K562 (cell line): ENCODE measurements around the gene ADAMTSL3. TPM values are rescaled to one million over a fixed set of nuclear protein-coding genes. Genes with fewer than 3 reads are reported as not detected.

ENCODE experiments used
- ATAC-seq: fragments of 200-7000 bp; cut with Tn5 transposase; 3 replicates; pipeline ENCODE4 v1.9.1; 2020; ENCODE audit warnings: moderate library complexity
- BruUV-seq: library from RNA; stranded (reverse); fragments of 400-500 nt; replicated peaks from 2 replicates; lab custom pipeline; 2021; lab: Mats Ljungman, UMichigan
- CTCF ChIA-PET: fragments of 300-600 bp; formaldehyde crosslinking; extraction: SDS; loops from one replicate; lab custom pipeline; 2021; ENCODE audit warnings: low intra/inter-chr PET ratio; lab: Yijun Ruan, JAX
- POLR2A ChIA-PET: fragments of 300-600, 350-650 bp; sonication (Branson Sonifier 250); formaldehyde crosslinking; extraction: SDS; loops from one replicate; lab custom pipeline; 2021; ENCODE audit warnings: antibody characterized with exemption, inconsistent platforms; lab: Yijun Ruan, JAX
- DNase-seq, 4 experiments: peaks; one replicate each; pipeline versions ENCODE4 v3.0.0 to v3.0.0-alpha.2; 2011 to 2018; ENCODE audit warnings: low spot score in 3 of 4, mixed read lengths in 3 of 4; ENCODE audit errors: extremely low read depth in 1 of 4
- FAIRE-seq: peaks from 2 replicates; lab custom pipeline; 2011; peaks lifted over from hg19 to GRCh38; lab: Jason Lieb, UNC
- H2AFZ ChIP-seq: 2 replicates; pipeline ENCODE4 v1.6.0; 2011; ENCODE audit warnings: low read depth, low read length, control low read depth, inconsistent platforms
- H3K27ac ChIP-seq: fragments of 200-600 bp; 3 replicates; pipeline ENCODE4 v1.8.0; 2011; ENCODE audit warnings: low read depth, mild to moderate bottlenecking, control low read depth, inconsistent platforms, low read length, moderate library complexity, mixed read lengths; ENCODE audit errors: extremely low read depth
- H3K27me3 ChIP-seq, 2 experiments: fragments of 300-600 bp in 1 of 2; 2 replicates in 1 of 2; 3 replicates in 1 of 2; pipeline versions ENCODE4 v1.6.0 to v1.8.0; 2011; ENCODE audit warnings: inconsistent platforms in 2 of 2, low read length in 2 of 2, mild to moderate bottlenecking in 1 of 2, mixed read lengths in 1 of 2, moderate library complexity in 1 of 2; ENCODE audit not compliant: control insufficient read depth in 2 of 2, insufficient read depth in 2 of 2
- H3K36me3 ChIP-seq: fragments of 300-600 bp; 3 replicates; pipeline ENCODE4 v1.8.0; 2011; ENCODE audit warnings: mild to moderate bottlenecking, low read length, inconsistent platforms; ENCODE audit not compliant: control insufficient read depth, insufficient read depth
- H3K4me1 ChIP-seq, 2 experiments: fragments of 200-600 bp in 1 of 2; replicated peaks in 1 of 2; 2 replicates in 1 of 2; 3 replicates in 1 of 2; pipeline versions ENCODE4 v1.5.1 to v1.8.0; 2011; ENCODE audit warnings: inconsistent platforms in 2 of 2, low read length in 2 of 2, mild to moderate bottlenecking in 1 of 2, mixed read lengths in 1 of 2, moderate library complexity in 1 of 2; ENCODE audit not compliant: control insufficient read depth in 2 of 2, insufficient read depth in 2 of 2
- H3K4me2 ChIP-seq: 2 replicates; pipeline ENCODE4 v1.6.1; 2011; ENCODE audit warnings: low read length, control low read depth, inconsistent platforms, mixed read lengths; ENCODE audit not compliant: insufficient read depth
- H3K4me3 ChIP-seq: fragments of 200-600 bp; sonication (generic), shearing (Covaris generic); 2 replicates; pipeline ENCODE4 v1.5.1; 2016; ENCODE audit warnings: control low read depth, inconsistent platforms
- H3K79me2 ChIP-seq: fragments of 200-600 bp; 3 replicates; pipeline ENCODE4 v1.8.0; 2011; ENCODE audit warnings: low read length, inconsistent platforms; ENCODE audit not compliant: control insufficient read depth, insufficient read depth
- H3K9ac ChIP-seq, 2 experiments: 2 replicates each; pipeline versions ENCODE4 v1.6.0 to v1.6.1; 2011; ENCODE audit warnings: low read depth in 2 of 2, low read length in 2 of 2, control low read depth in 1 of 2, inconsistent platforms in 1 of 2, mild to moderate bottlenecking in 1 of 2, mixed read lengths in 1 of 2; ENCODE audit not compliant: insufficient read depth in 1 of 2
- H3K9me1 ChIP-seq: one replicate; pipeline ENCODE4 v1.6.0; 2011; ENCODE audit warnings: inconsistent platforms, mild to moderate bottlenecking, low read length, moderate library complexity; ENCODE audit not compliant: control insufficient read depth, insufficient read depth
- H3K9me3 ChIP-seq: replicated peaks from 2 replicates; pipeline ENCODE4 v1.5.1; 2011; ENCODE audit warnings: low read depth, low read length, inconsistent platforms; ENCODE audit not compliant: control insufficient read depth, insufficient read depth
- H4K20me1 ChIP-seq: replicated peaks from 2 replicates; pipeline ENCODE4 v1.6.1; 2011; ENCODE audit warnings: low read length, inconsistent platforms, mixed read lengths; ENCODE audit not compliant: control insufficient read depth, insufficient read depth
- KLF16 ChIP-seq: IDR thresholded peaks from 2 replicates; pipeline ENCODE4 v1.6.1; 2016; ENCODE audit warnings: antibody characterized with exemption
- MECOM ChIP-seq: fragments of 250-450 bp; sonication (Bioruptor Pico); IDR thresholded peaks from 2 replicates; pipeline ENCODE4 v1.8.0; 2022; ENCODE audit warnings: inconsistent platforms
- MEIS2 ChIP-seq: fragments of 450-650 bp; IDR thresholded peaks from 2 replicates; pipeline ENCODE4 v1.6.1; 2014; ENCODE audit warnings: mild to moderate bottlenecking; ENCODE audit not compliant: partially characterized antibody
- POLR3G ChIP-seq: IDR thresholded peaks from 2 replicates; pipeline ENCODE4 v1.6.1; 2011; ENCODE audit not compliant: insufficient read length, insufficient replicate concordance; ENCODE audit errors: extremely low read depth
- RAD21 ChIP-seq, 2 experiments: fragments of 250-450 bp in 1 of 2; fragments of 450-650 bp in 1 of 2; sonication (Bioruptor Pico) in 1 of 2; formaldehyde crosslinking in 1 of 2; IDR thresholded peaks in 1 of 2; conservative IDR thresholded peaks in 1 of 2; 2 replicates each; pipeline versions ENCODE4 v1.4.0 to v1.8.0; 2020 to 2022; ENCODE audit warnings: mild to moderate bottlenecking in 2 of 2, moderate library complexity in 1 of 2
- RBM15 ChIP-seq: fragments of 200-400 bp; formaldehyde crosslinking; IDR thresholded peaks from 2 replicates; pipeline ENCODE4 v1.6.1; 2018; ENCODE audit warnings: mild to moderate bottlenecking, low read length, moderate library complexity; ENCODE audit not compliant: insufficient read depth
- RNF2 ChIP-seq: sonication (generic); IDR thresholded peaks from 2 replicates; pipeline ENCODE4 v1.6.1; 2016
- SMAD2 ChIP-seq: fragments of 150-350 bp; IDR thresholded peaks from 2 replicates; pipeline ENCODE4 v1.6.1; 2014; ENCODE audit warnings: low read depth, mild to moderate bottlenecking, low read length
- SMC3 ChIP-seq: conservative IDR thresholded peaks from 2 replicates; pipeline ENCODE4 v1.6.1; 2011; ENCODE audit warnings: low read depth, low read length, improper control_type of control experiment; ENCODE audit not compliant: insufficient read depth
- SREBF1 ChIP-seq: fragments of 150-350 bp; IDR thresholded peaks from 2 replicates; pipeline ENCODE4 v1.6.1; 2014; ENCODE audit warnings: antibody characterized with exemption, low read depth, low read length, borderline replicate concordance
- ZNF766 ChIP-seq: fragments of 200-800 bp; sonication (Bioruptor generic); conservative IDR thresholded peaks from 2 replicates; pipeline ENCODE4 v1.6.1; 2016; ENCODE audit warnings: missing genetic modification characterization, missing compliant biosample characterization
- ZNF77 ChIP-seq: fragments of 250-450 bp; sonication (Bioruptor Pico); IDR thresholded peaks from 2 replicates; pipeline ENCODE4 v1.5.0; 2020
- WGBS: fragments of 100-300 bp; shearing (Covaris generic); methylation state at CpG from one replicate; pipeline ENCODE4 v1.1.6; 2016; ENCODE audit warnings: low coverage, mixed read lengths; ENCODE audit not compliant: insufficient coverage; ENCODE audit errors: missing lambda C conversion rate; 5-methylcytosine and 5-hydroxymethylcytosine counted together
- in situ Hi-C: fragments of 300-500 bp; cut with MboI; formaldehyde crosslinking; loops from 4 replicates; pipeline ENCODE4 v1.15.0; 2018; ENCODE audit warnings: inconsistent platforms, mixed read lengths
- intact Hi-C: fragments of 100-400 bp; cut with micrococcal nuclease; formaldehyde crosslinking; loops from 2 replicates; pipeline ENCODE4 v1.14.2; 2022
- polyA plus RNA-seq, 8 experiments: library from polyadenylated mRNA; depleted of rRNA in 4 of 8; stranded (reverse) in 5 of 8; unstranded in 3 of 8; fragments of >200 nt; fragmentation: Nextera tagmentation in 2 of 8; fragmentation: Illumina TruSeq in 1 of 8; extraction: Ambion mirVana in 2 of 8; extraction: Trizol in 1 of 8; gene quantifications; 2 replicates each; pipeline versions ENCODE4 v1.2.1 to v1.2.3, GENCODE V29; 2011 to 2014; ENCODE audit warnings: inconsistent platforms in 1 of 8, missing spikeins in 1 of 8
- total RNA-seq, 7 experiments: library from RNA; depleted of rRNA in 6 of 7; stranded (reverse); fragments of >200 nt in 6 of 7; fragmentation: Illumina TruSeq in 2 of 7; extraction: Trizol in 2 of 7; gene quantifications; 2 replicates each; pipeline versions ENCODE4 v1.2.1 to v1.2.3, GENCODE V29; 2011 to 2021; ENCODE audit warnings: low replicate concordance in 1 of 7
- TF ChIP-seq, protein P1 (sequence below): fragments of 450-650 bp; formaldehyde crosslinking; IDR thresholded peaks from 2 replicates; pipeline ENCODE4 v1.4.0; 2022; ENCODE audit warnings: missing genetic modification characterization
- TF ChIP-seq, protein P2 (sequence below), 3 experiments: IDR thresholded peaks in 2 of 3; conservative IDR thresholded peaks in 1 of 3; 2 replicates each; pipeline ENCODE4 v1.5.1; 2011 to 2012; ENCODE audit warnings: low read length in 3 of 3, mild to moderate bottlenecking in 3 of 3, control low read depth in 2 of 3, improper control_type of control experiment in 1 of 3, inconsistent platforms in 1 of 3, low read depth in 1 of 3, mixed read lengths in 1 of 3, moderate library complexity in 1 of 3; ENCODE audit not compliant: insufficient read depth in 2 of 3
- TF ChIP-seq, protein P3 (sequence below): IDR thresholded peaks from 2 replicates; pipeline ENCODE4 v1.6.1; 2011; ENCODE audit warnings: borderline replicate concordance, low read depth, mild to moderate bottlenecking, moderate library complexity, low read length; ENCODE audit not compliant: insufficient read depth, poor library complexity, severe bottlenecking

Gene ADAMTSL3
- total and polyA plus RNA-seq, 9 of the 15 experiments (the other 6 are each of a cell fraction or from before 2014, with no cell fraction given), result 0.01 to 0.18 (median 0.07) TPM; not detected in 3

DNA sequence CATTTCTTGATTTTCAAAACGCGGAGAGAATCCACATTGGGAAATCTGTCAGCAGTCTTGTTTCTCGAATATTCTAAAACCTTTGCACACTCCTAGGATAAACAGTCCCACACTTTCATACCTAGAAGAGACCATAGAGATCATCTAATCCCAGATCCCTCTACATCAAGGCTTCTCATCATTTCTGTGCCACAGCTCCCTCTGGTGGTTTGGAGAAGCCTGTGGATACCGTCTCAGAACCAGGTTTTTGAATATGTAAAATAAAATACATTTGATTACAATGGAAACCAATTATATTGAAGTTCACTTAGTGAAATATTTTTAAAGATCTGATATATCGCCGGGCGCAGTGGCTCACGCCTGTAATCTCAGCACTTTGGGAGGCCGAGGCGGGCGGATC is 369.7 kb downstream of the ADAMTSL3 start:
- FAIRE-seq (peak; percentile 69), DNase-seq (peak; percentile 48 to 62 (median 60)), ATAC-seq (peak; percentile 87)
- H3K4me1 ChIP-seq, result no peaks in the 10 kb centered on the region
- no peak overlapping the region for H3K4me2 ChIP-seq
- H2AFZ ChIP-seq, result no peak overlapping the region
- 15% methylated on average over 11 of the region's 11 CpGs for WGBS
- POLR2A ChIA-PET, result no interaction called here
- H3K4me3 ChIP-seq, result no peak overlapping the region
- in situ Hi-C loops (loop anchor here (10.0 kb wide), 1 partner anchor 589 kb away; no protein-coding TSS in a partner anchor), intact Hi-C loops (loop anchor here (10.0 kb wide), 3 partner anchors 289 to 589 kb away; no protein-coding TSS in a partner anchor)
- no peak overlapping the region for H3K27ac ChIP-seq
- H3K9ac ChIP-seq, result no peak overlapping the region
- no peaks in the 10 kb centered on the region for H3K9me1 ChIP-seq
- H3K9me3 ChIP-seq, result no peaks in the 10 kb centered on the region
- no peaks in the 10 kb centered on the region for H3K79me2 ChIP-seq
- CTCF ChIA-PET, result interaction anchor here (0.7 kb wide), 1 partner anchor 375 kb away, joined by 3 read pairs; no protein-coding TSS in a partner anchor
- no peaks in the 10 kb centered on the region for H3K27me3 ChIP-seq
- no peaks in the 10 kb centered on the region for H4K20me1 ChIP-seq
- no peaks in the 10 kb centered on the region for H3K36me3 ChIP-seq
- BruUV-seq, result no TSS peak
- 0 out of 2 replicates have a peak, but pooled peaks have one; percentile 17 for TF ChIP-seq KLF16
- no peak for TF ChIP-seq ZNF77 (CRISPR knock-in tag)
- TF ChIP-seq SMC3, result 0 out of 2 replicates have a peak, but pooled peaks have one; percentile 25
- TF ChIP-seq MECOM (CRISPR knock-in tag), result no peak
- TF ChIP-seq RAD21 (CRISPR knock-in tag; conservative IDR thresholded peaks at IDR 0.05 in 1 of 2, IDR thresholded peaks at IDR 0.05 in 1 of 2), result peak in 1 of 2 experiments; percentile 58; a peak in 2 of 4 replicates
- no peak for TF ChIP-seq RNF2
- TF ChIP-seq RBM15, result no peak
- no peak for TF ChIP-seq MEIS2
- no peak for TF ChIP-seq SMAD2
- no peak for TF ChIP-seq POLR3G
- TF ChIP-seq, protein P1, sequence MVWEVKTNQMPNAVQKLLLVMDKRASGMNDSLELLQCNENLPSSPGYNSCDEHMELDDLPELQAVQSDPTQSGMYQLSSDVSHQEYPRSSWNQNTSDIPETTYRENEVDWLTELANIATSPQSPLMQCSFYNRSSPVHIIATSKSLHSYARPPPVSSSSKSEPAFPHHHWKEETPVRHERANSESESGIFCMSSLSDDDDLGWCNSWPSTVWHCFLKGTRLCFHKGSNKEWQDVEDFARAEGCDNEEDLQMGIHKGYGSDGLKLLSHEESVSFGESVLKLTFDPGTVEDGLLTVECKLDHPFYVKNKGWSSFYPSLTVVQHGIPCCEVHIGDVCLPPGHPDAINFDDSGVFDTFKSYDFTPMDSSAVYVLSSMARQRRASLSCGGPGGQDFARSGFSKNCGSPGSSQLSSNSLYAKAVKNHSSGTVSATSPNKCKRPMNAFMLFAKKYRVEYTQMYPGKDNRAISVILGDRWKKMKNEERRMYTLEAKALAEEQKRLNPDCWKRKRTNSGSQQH, result no peak
- no peak for TF ChIP-seq ZNF766 (CRISPR knock-in tag)
- TF ChIP-seq, protein P2, sequence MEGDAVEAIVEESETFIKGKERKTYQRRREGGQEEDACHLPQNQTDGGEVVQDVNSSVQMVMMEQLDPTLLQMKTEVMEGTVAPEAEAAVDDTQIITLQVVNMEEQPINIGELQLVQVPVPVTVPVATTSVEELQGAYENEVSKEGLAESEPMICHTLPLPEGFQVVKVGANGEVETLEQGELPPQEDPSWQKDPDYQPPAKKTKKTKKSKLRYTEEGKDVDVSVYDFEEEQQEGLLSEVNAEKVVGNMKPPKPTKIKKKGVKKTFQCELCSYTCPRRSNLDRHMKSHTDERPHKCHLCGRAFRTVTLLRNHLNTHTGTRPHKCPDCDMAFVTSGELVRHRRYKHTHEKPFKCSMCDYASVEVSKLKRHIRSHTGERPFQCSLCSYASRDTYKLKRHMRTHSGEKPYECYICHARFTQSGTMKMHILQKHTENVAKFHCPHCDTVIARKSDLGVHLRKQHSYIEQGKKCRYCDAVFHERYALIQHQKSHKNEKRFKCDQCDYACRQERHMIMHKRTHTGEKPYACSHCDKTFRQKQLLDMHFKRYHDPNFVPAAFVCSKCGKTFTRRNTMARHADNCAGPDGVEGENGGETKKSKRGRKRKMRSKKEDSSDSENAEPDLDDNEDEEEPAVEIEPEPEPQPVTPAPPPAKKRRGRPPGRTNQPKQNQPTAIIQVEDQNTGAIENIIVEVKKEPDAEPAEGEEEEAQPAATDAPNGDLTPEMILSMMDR (IDR thresholded peaks at IDR 0.05 in 2 of 3, conservative IDR thresholded peaks at IDR 0.05 in 1 of 3; ENCODE audit: insufficient read depth in 2 of 3, low read depth in 1 of 3, low read length in 3 of 3), result peak; percentile 57 to 68 (median 64)
- TF ChIP-seq, protein P3, sequence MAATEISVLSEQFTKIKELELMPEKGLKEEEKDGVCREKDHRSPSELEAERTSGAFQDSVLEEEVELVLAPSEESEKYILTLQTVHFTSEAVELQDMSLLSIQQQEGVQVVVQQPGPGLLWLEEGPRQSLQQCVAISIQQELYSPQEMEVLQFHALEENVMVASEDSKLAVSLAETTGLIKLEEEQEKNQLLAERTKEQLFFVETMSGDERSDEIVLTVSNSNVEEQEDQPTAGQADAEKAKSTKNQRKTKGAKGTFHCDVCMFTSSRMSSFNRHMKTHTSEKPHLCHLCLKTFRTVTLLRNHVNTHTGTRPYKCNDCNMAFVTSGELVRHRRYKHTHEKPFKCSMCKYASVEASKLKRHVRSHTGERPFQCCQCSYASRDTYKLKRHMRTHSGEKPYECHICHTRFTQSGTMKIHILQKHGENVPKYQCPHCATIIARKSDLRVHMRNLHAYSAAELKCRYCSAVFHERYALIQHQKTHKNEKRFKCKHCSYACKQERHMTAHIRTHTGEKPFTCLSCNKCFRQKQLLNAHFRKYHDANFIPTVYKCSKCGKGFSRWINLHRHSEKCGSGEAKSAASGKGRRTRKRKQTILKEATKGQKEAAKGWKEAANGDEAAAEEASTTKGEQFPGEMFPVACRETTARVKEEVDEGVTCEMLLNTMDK, result peak; percentile 39
- TF ChIP-seq SREBF1, result no peak
